Measurements from ENCODE around the gene ARID3B. TPM values are rescaled to one million over a fixed set of nuclear protein-coding genes. Genes with fewer than 3 reads are reported as not detected.

Gene ARID3B
- total RNA-seq, 1 experiment from 2014 or later = 8.1 TPM

- TF ChIP-seq TCF7L2 (IDR thresholded peaks at IDR 0.05; ENCODE audit: borderline replicate concordance, extremely low read depth, insufficient read depth, insufficient read length) = no peak
- TF ChIP-seq FOSL1 (IDR thresholded peaks at IDR 0.05; ENCODE audit: low read depth) = no peak
- TF ChIP-seq RAD21 (IDR thresholded peaks at IDR 0.05; ENCODE audit: low read depth) = no peak
- TF ChIP-seq, protein P1, sequence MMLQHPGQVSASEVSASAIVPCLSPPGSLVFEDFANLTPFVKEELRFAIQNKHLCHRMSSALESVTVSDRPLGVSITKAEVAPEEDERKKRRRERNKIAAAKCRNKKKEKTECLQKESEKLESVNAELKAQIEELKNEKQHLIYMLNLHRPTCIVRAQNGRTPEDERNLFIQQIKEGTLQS (IDR thresholded peaks at IDR 0.05) = no peak
- TF ChIP-seq CTCF (IDR thresholded peaks at IDR 0.05 in 2 of 3, conservative IDR thresholded peaks at IDR 0.05 in 1 of 3; ENCODE audit: borderline replicate concordance in 1 of 3, insufficient read depth in 1 of 3, low read depth in 2 of 3, low read length in 2 of 3) = no peak
- no peak for TF ChIP-seq CBX3 (IDR thresholded peaks at IDR 0.05; ENCODE audit: low read depth)
- no peak for TF ChIP-seq POLR2A (IDR thresholded peaks at IDR 0.05; ENCODE audit: borderline replicate concordance, extremely low read depth, insufficient read depth, insufficient read length)
- no peak for TF ChIP-seq REST (IDR thresholded peaks at IDR 0.05; ENCODE audit: low read depth)
- POLR2A ChIA-PET = no interaction called here
- DNase-seq (ENCODE audit: low read depth, low spot score) (no peak), ATAC-seq (no peak)
- RAD21 ChIA-PET (ENCODE audit: low non-redundant PET in 1 of 2, low total read pairs in 2 of 2, uncharacterized antibody in 2 of 2, unreplicated experiment in 2 of 2) = no interaction called here
- H3K9me3 ChIP-seq (ENCODE audit: control insufficient read depth in 1 of 2, insufficient read depth in 1 of 2, low read depth in 1 of 2, low read length in 2 of 2) = no peaks in the 10 kb centered on the region
- peaks cover 14 to 18% of the 10 kb centered on the region in 2 experiments for H3K4me1 ChIP-seq (ENCODE audit: control insufficient read depth in 1 of 2, insufficient read depth in 2 of 2, low read length in 2 of 2)
- no peaks in the 10 kb centered on the region for H3K79me2 ChIP-seq (ENCODE audit: insufficient read depth, low read length)
- H3K9me2 ChIP-seq (ENCODE audit: insufficient read depth) = no peaks in the 10 kb centered on the region
- CTCF ChIA-PET = no interaction called here
- intact Hi-C loops (cut with micrococcal nuclease) = no loop called here
- H3K27ac ChIP-seq (ENCODE audit: low read depth, low read length) = no peak overlapping the region
- H4K20me1 ChIP-seq (ENCODE audit: insufficient read depth) = no peaks in the 10 kb centered on the region
- no peak overlapping the region for H3K9ac ChIP-seq (ENCODE audit: low read length)
- no TSS peak for BruUV-seq (replicated peaks)
- no peaks in the 10 kb centered on the region for H3K27me3 ChIP-seq (ENCODE audit: insufficient read depth, low read length)
- no peak overlapping the region for H3K4me2 ChIP-seq (ENCODE audit: low read length)
- H3K4me3 ChIP-seq (replicated peaks in 1 of 2; ENCODE audit: low read depth in 1 of 2, low read length in 2 of 2) = no peak overlapping the region
- H3K36me3 ChIP-seq (ENCODE audit: control insufficient read depth in 1 of 2, insufficient read depth in 2 of 2, low read length in 2 of 2) = peaks cover 0 to 6% of the 10 kb centered on the region in 2 experiments; a peak in 2 of 4 replicates
- H2AFZ ChIP-seq (ENCODE audit: low read depth, low read length, poor library complexity, severe bottlenecking) = no peak overlapping the region
Measured at GRCh38 chr15:74592222-74592621, 51.2 kb downstream of the ARID3B start.
